ENCODE results near the gene TSR3.

DNA sequence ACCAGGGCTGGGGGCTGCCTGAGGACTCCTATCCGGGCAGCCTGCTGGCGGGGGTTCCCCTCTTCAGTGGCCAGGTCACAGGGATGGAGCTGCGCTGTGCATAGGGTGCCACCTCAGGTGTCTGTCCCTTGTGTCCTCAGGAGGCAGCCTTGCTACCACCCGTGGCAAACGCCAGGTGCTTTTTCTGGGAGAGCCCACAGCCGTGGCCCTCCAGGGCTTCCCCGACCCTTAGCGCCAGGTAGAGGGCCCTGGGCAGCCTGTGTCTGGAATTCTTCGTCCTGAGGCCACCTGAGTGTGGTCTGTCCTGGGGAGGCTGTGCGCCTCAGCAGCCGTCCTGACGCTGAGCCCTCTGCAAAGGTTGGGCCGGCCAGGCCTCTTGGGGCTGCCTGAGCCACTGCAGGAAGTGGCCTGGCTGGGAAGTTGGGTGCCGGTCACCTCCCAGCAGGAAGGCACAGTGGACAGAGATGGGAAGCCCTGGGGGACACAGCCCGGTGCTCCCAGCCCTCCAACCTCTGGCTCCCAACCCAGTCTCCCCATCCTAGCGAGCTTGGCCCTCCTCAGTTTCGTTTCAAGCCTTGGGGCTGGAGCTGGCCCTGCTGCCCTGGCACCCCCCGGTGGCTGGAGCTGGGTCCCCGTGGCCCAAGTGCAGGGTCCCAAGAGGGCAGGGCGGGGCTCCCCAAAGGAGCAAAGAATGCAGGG, 25.9 kb downstream of the TSR3 start:
- TF ChIP-seq POLR2A (IDR thresholded peaks at IDR 0.05) (no peak), CTCF (IDR thresholded peaks at IDR 0.05) (no peak)

Measured in body of pancreas (tissue), 4 donors.